Adrenal gland (tissue), 12 donors: ENCODE measurements around the gene RFPL1. TPM values are rescaled to one million over a fixed set of nuclear protein-coding genes. Genes with fewer than 3 reads are reported as not detected.

Source experiments
- DNase-seq, 7 donors: peaks; one replicate each; pipeline ENCODE4 v3.0.0-alpha.2; 2019 to 2020
- H3K27ac ChIP-seq, 5 donors: fragments of 200-600 bp; sonication (generic) in 4 of 5; 1 replicate in 3 of 5; 2 replicates in 2 of 5; pipeline versions ENCODE4 v1.5.1 to v1.8.0; 2016 to 2020; ENCODE audit warnings: mild to moderate bottlenecking in 1 of 5
- H3K27me3 ChIP-seq: fragments of 200-600 bp; 2 replicates; pipeline ENCODE4 v1.8.0; 2021
- H3K36me3 ChIP-seq, 2 donors: fragments of 200-600 bp; replicated peaks in 1 of 2; 1 replicate in 1 of 2; 2 replicates in 1 of 2; pipeline versions ENCODE4 v1.5.1 to v1.8.0; 2018 to 2022
- H3K4me1 ChIP-seq, 2 donors: fragments of 200-600 bp; replicated peaks in 1 of 2; 1 replicate in 1 of 2; 2 replicates in 1 of 2; pipeline versions ENCODE4 v1.5.1 to v1.8.0; 2018 to 2021
- H3K4me3 ChIP-seq, 4 donors: fragments of 200-600 bp; sonication (generic) in 3 of 4; one replicate each; pipeline ENCODE4 v1.5.1; 2016 to 2018
- H3K9me3 ChIP-seq, 3 donors: fragments of 200-600 bp; sonication (generic) in 1 of 3; replicated peaks in 1 of 3; 1 replicate in 2 of 3; 2 replicates in 1 of 3; pipeline versions ENCODE4 v1.5.1 to v1.8.0; 2016 to 2021
- CTCF ChIP-seq, 6 experiments: fragments of 450-650 bp in 4 of 6; fragments of 200-600 bp in 2 of 6; sonication (generic) in 1 of 6; IDR thresholded peaks; 1 replicate in 5 of 6; 2 replicates in 1 of 6; pipeline versions ENCODE4 v1.5.1 to v1.8.0; 2016 to 2021; ENCODE audit warnings: antibody characterized with exemption in 6 of 6, mild to moderate bottlenecking in 2 of 6, moderate library complexity in 1 of 6
- POLR2A ChIP-seq, 2 donors: fragments of 450-650 bp; IDR thresholded peaks; one replicate each; pipeline ENCODE4 v1.6.1; 2017; ENCODE audit warnings: antibody characterized with exemption in 2 of 2, mild to moderate bottlenecking in 2 of 2, moderate library complexity in 1 of 2
- WGBS, 4 donors: extraction: QIAGEN DNeasy Blood & Tissue Kit in 2 of 4; methylation state at CpG; one replicate each; pipeline versions ENCODE4 v1.1.5 to v1.1.7; 2013 to 2017; 5-methylcytosine and 5-hydroxymethylcytosine counted together
- intact Hi-C, 2 donors: fragments of 100-400 bp; cut with DNase I; formaldehyde crosslinking; loops; one replicate each; pipeline versions ENCODE4 v1.14.1 to v1.15.0; 2022 to 2023
- polyA plus RNA-seq, 3 donors: library from polyadenylated mRNA; stranded (reverse); fragments of 200-250 nt in 2 of 3; fragments of 350-450 nt in 1 of 3; fragmentation: Illumina TruSeq in 1 of 3; extraction: RNeasy Lipid Tissue Mini Kit (QIAGEN cat#74804) in 1 of 3; gene quantifications; one replicate each; pipeline ENCODE4 v1.2.3, GENCODE V29; 2013 to 2014
- total RNA-seq, 9 donors: library from RNA; depleted of rRNA in 4 of 9; stranded (reverse); fragments of >200 nt in 4 of 9; fragments of 120-200 nt in 1 of 9; fragmentation: NEBNext Ultra II Directional in 1 of 9; extraction: Animal tissue kit (Norgen Biotek cat#: 25700) in 1 of 9; gene quantifications; one replicate each; pipeline versions ENCODE4 v1.1.0 to v1.2.4, GENCODE V29; 2013 to 2023
- donor health status: healthy with polysubstance abuse.
- donor health status: Bipolar disorder and iron deficiency.
- donor health status: DM: yes; HTN: yes; CAD: no.
- donor health status: DM: no; HTN: no; CAD: no.
- donor health status: DM: no; HTN: no; CAD: no.
- donor health status: DM: yes; HTN: yes; CAD: no.

RFPL1 gene
- total and polyA plus RNA-seq, 12 donors, result not detected

- 10 to 14% (median 12%) methylated on average over 14 to 15 of the region's 15 CpGs for WGBS, 4 donors
- peak overlapping the region in 2 of 4 donors; percentile 21 to 51 for H3K4me3 ChIP-seq
- TF ChIP-seq CTCF (IDR thresholded peaks at IDR 0.05) (no peak), POLR2A (IDR thresholded peaks at IDR 0.05) (peak in 1 of 2 donors; percentile 12)
- H3K27ac ChIP-seq, result peak overlapping the region; percentile 57 to 92 (median 76)
- H3K4me1 ChIP-seq, result peaks cover 42 to 46% of the 10 kb centered on the region in 2 donors
- no peaks in the 10 kb centered on the region for H3K27me3 ChIP-seq
- DNase-seq, result peak; percentile 82 to 92 (median 91)
- intact Hi-C loops, result no loop called here
- peaks cover 0 to 14% of the 10 kb centered on the region in 2 donors for H3K36me3 ChIP-seq
- no peaks in the 10 kb centered on the region for H3K9me3 ChIP-seq
These were observed 43.0 kb downstream of the RFPL1 start for GRCh38 chr22:29481265-29482000.

GRCh38 chr22:29482253-29482652 lies 43.9 kb downstream of the RFPL1 start:
- 38 to 53% (median 49%) methylated on average over 3 to 11 of the region's 11 CpGs for WGBS, 4 donors
- H3K4me1 ChIP-seq, result peaks cover 42 to 46% of the 10 kb centered on the region in 2 donors
- TF ChIP-seq CTCF (IDR thresholded peaks at IDR 0.05) (no peak), POLR2A (IDR thresholded peaks at IDR 0.05) (no peak)
- no peaks in the 10 kb centered on the region for H3K9me3 ChIP-seq
- peaks cover 0 to 17% of the 10 kb centered on the region in 2 donors for H3K36me3 ChIP-seq
- peak overlapping the region; percentile 34 to 92 (median 76) for H3K27ac ChIP-seq
- DNase-seq, result peak in 6 of 7 donors; percentile 13 to 56 (median 40)
- H3K27me3 ChIP-seq, result no peaks in the 10 kb centered on the region
- intact Hi-C loops, result no loop called here
- no peak overlapping the region for H3K4me3 ChIP-seq

- H3K9me3 ChIP-seq, result no peaks in the 10 kb centered on the region
- no peak overlapping the region for H3K4me3 ChIP-seq
- TF ChIP-seq POLR2A (IDR thresholded peaks at IDR 0.05) (peak in 1 of 2 donors; percentile 12), CTCF (IDR thresholded peaks at IDR 0.05) (no peak)
- peaks cover 41% of the 10 kb centered on the region in 2 donors for H3K4me1 ChIP-seq
- DNase-seq, result peak; percentile 62 to 91 (median 86)
- WGBS, 4 donors, result 60 to 67% (median 61%) methylated on average over 7 of the region's 7 CpGs
- peaks cover 0 to 17% of the 10 kb centered on the region in 2 donors for H3K36me3 ChIP-seq
- no peaks in the 10 kb centered on the region for H3K27me3 ChIP-seq
- peak overlapping the region; percentile 34 to 92 (median 76) for H3K27ac ChIP-seq
- intact Hi-C loops, result no loop called here
These were observed 44.3 kb downstream of the RFPL1 start for GRCh38 chr22:29482726-29483125.

GRCh38 chr22:29483254-29483653 lies 44.9 kb downstream of the RFPL1 start:
- H3K27me3 ChIP-seq, result no peaks in the 10 kb centered on the region
- H3K4me1 ChIP-seq, result peaks cover 36% of the 10 kb centered on the region in 2 donors
- H3K27ac ChIP-seq, result peak overlapping the region in 4 of 5 donors; percentile 74 to 92 (median 84)
- 77 to 92% (median 90%) methylated on average over 10 to 13 of the region's 13 CpGs for whole genome bisulfite sequencing, 4 donors
- H3K9me3 ChIP-seq, result no peaks in the 10 kb centered on the region
- peaks cover 0 to 17% of the 10 kb centered on the region in 2 donors for H3K36me3 ChIP-seq
- TF ChIP-seq CTCF (IDR thresholded peaks at IDR 0.05), result no peak
- TF ChIP-seq POLR2A (IDR thresholded peaks at IDR 0.05), result no peak
- DNase-seq, result no peak
- intact Hi-C loops, result no loop called here
- no peak overlapping the region for H3K4me3 ChIP-seq
